GM19463 (cell line): ENCODE results near the gene HIVEP3.
A peak's percentile ranks its signal among the peaks of the same experiment; 100 is the strongest.

Source experiments
- ATAC-seq: cut with Tn5 transposase; IDR thresholded peaks from one replicate; pipeline ENCODE4 v1.9.1; 2021; ENCODE audit warnings: mild to moderate bottlenecking, moderate library complexity; ENCODE audit not compliant: unreplicated experiment

HIVEP3 gene

DNA sequence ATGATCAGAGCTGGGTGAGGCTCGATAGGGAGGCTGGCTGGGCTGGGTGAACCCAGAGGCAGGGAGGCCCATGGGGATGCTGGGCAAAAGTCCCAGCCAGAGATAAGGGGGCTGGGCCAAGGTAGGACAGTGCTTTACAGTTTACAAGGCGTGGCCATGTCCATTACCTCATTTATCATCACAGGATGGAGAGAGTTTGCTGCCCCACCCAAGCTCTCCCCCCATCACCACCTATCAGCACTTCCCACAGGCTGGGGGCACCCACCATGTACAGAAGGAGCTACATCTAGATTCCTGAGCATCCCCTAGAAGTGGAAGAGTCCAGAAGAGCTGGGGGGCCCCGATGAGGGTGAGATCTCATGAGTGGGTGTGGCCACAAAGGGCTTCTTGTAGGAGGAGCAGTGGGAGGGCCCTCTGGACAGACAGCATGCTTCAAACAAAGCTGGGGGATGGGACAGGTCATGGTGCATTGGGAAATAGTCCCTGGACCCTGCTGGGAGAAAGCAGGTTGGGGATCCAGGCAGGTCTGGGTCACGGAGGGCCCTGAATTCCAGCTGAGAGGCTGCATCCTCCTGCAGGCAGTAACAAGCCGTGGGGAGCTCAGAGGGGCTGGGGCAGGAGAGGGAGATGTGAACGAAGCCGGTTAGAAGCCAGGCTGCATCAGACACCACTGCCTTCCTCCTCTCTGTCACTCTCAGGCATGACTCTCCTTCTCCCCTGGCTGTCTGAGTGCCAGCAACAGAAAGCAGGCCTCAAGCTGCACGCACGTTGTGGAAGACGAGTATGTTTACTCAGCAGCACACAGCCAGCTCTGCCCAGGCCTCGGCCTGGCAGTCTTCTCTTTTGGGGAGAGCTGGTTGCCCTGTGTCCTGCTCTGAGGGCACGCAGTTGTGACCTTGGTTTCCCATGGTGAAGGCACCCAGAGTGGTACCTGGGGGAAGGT is 202.3 kb downstream of the HIVEP3 start:
- no peak for ATAC-seq

DNA sequence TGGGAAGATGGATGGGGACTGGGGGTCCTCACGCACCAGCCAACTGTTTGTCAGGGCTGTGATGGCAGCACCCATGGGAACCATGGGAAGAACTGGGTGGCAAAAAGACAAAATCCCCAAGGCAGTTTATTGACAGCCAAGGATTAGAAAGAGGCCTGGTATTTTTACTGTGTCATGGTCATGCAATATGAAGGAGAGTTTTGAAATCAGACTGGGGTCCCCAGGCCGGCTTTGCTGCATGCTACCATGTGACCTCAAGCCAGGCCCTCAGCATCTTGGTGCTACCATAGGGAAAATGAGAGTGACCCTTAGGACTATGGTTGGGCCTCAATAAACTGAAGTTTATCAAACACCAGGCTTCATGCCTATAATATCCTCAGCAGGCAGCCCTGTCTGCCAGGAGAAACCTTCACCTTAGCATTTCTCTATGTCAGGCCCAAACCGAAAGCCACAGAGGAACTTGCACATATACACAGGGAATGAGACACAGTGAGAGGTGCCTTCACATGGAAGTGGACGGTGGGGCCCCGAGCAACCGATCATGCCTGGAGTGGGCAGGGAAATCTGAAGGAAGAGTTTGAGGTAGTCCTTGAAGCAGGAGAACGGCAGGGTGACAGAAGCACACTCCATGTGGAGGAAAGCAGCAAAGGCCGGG is 203.2 kb downstream of the HIVEP3 start:
- no peak for ATAC-seq

DNA sequence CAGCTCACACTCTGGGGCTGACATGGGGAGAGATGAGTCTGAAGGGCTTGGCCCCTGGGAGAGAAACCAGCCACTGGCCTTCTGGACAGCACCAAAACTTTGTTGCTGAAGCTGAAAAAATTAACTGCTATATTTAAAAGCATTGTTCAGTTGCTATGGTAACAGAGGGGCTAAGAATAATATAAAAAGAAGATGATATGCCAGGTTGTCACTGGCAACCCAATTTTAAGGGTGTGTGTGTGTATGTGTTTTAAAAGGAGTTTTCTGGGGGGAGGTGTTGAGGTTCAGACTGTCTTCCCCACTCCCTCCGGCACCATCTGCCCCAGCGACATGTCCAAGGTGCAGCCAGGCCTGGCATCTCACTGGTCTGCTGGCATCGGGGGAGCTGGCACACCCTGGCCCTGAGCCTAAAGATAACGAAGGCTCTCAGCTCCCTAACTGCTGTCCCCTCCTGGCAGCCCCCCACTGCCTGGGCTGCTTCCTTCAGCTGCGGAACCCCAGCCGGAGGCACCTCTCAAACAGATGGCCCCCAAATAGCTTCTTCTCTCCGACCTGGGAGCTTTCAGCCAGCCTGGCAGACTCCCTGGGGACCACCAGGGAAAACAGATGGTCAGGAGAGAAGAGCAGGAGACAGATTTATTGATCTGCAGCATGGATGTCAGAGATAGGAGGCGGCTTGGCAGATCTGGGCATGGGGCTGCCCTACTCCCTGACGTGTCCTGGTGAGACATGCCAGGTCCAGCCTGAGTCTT is 203.9 kb downstream of the HIVEP3 start:
- ATAC-seq: no peak

DNA sequence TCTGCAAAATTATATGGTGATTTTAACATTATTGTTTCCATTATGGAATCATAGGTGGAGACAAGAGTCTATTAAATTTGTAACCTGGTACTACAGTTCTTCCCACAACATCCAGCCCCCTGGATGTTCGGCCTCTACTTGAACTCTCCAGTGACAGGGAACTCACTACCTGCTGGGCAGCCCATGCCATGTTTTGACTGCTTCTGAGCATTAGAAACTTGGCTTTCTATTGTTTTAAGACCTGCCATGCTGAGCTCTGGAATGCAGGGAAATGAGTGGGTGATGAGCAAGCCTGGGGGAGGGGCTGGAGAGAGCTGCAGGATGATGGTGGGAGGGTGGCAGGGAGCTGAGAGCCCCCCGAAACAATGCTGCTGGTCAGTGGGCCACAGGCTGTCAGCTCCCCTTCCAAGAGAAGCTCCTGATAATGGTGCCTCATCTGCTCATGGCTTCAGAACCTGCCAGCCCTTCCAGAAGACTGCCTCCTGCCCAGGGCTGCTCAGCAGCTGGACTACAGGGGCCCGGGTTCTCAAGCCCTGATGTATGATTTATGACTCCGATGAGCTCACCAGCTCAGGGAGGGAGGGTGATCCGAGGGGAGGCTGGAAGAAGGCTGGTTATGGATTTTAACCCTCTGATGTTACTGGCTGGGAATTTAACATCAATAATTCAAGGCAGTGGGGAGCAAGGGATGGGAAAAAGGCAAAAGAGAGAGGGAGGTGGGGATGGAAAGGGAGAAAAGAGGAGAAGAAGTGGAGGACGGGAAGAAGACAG is 205.0 kb downstream of the HIVEP3 start:
- no peak for ATAC-seq

DNA sequence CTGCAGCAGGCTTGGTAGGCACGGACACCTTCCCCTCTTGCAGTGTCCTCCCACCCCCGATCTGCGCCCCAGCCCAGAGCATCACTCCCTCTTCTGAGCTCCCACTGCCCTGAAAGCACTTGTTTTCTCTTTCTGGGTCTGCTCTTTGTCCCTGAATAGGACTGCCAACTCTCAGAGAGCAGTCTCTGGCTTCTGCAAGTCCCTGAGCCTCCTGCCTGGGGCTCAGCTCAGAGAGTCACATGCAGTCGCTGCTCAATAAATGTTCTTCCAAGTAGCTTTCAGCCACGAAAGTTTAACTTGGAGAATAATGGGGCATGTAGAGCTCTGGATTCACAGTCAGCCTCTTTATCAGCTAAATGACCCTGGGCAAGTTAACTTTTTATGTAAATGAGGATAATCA is 205.6 kb downstream of the HIVEP3 start:
- no peak for ATAC-seq

DNA sequence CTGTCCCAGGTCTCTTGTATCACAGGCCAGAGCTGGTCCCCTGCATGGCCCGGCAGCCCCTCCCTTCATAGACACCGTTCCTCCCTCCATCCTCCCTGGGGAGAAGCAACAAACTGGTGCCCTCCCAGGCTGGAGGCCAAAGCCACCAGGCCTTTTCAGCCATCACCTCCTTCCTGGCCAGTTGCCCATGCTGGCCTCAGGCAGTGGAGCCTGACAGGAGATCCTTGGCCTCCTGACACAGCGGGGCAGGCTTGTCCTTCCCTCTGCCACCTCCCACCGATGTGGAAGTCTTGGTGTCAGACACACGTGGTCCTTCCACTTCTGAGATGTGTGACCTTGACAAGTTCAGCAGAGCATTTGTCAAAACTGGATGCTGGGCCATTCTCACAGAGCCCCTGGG is 206.0 kb downstream of the HIVEP3 start:
- no peak for ATAC-seq

DNA sequence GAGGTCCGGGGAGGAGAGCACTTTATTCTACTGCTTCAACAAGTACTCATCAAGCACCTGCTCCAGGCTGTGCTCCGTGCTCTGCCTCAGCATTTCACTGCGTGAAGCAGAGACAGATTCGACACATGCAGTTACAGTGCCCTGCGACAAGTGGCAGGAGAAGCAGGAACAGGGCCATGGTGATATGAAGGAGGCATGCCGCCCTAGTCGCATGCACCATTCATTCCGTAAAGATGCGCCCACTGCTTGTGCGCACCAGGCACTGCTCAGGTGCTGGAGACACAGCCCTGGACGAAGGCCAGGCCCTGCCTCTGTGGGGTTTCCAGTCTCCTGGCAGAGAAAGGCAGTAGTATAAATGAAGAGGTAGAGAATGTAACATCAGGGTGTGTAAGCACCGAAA is 206.6 kb downstream of the HIVEP3 start:
- no peak for ATAC-seq

DNA sequence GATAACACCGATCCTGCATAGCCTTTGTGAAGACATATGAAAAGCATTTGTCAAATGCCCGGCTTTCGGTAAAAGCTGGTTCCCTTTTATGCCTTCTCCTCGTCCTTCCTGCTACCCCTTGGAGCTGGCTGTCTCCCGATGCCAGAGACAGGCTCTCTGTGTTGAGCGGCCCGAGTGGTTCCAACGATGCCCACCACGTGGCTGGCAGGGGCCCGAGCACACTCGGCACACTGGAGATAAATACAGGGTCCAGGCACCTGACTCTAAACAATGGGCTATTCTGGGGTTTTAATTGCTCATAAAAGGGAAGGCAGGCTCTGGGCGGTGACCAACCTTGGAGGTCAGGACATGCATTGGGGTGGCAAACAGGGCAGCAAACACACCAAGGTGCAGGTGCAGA is 207.1 kb downstream of the HIVEP3 start:
- no peak for ATAC-seq

DNA sequence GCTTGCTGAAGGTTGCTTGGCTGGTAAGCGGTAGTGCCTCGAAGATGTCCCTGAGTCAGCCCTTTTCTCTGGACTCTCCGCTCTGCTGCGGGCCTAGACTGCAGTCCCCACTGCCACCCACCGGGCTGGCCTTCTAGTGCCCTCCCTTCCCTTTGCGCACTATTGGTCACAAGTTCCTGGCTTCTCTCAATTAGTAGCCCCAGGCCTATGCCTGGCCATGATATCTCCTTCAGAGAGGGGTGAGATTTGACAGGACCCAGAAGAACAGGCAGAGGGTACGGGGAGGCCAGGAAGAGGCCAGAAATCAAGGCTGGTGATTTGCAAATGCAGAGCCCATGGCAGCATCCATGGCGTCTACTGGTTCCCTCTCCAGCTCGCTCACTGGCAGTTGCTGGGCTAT is 207.7 kb downstream of the HIVEP3 start:
- ATAC-seq: no peak

DNA sequence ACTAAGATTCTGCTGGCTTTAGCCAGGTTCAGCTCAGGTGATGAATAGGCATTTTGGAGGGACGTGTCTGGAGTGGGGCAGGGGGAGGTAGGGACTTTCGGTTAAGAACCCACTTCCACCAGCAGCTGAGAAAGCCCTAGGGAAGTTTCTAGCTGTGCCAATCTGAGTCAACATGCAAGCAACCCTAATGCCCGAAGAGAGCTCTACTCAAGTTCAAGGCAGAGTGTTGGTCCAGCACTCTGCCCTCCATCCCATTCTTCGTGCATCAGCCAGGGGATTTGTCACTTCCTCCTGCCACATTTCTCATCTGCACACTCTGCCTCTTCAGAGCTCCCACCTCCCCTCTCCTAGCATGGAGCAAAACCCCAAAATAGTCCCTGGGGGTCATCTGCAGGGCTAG is 208.8 kb downstream of the HIVEP3 start:
- no peak for ATAC-seq

DNA sequence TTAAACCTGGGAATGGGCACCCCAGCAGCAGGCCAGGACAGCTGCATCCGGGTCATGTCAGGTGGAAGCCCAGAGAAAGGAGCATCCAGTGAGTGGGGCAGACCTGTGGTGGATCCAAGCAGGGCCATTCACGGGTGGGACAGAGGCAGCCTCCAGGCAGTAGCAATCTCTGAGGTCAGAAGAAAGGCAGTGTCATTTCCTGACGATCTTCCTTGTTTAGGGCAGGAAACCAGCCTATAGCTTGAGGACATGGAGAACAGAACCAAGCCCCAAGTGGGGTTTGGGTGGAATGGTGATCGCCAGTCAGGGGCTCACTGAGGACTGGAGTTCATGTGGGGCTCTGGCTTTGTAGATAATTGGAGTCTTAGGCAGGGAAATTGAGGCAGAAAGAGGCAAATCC is 209.4 kb downstream of the HIVEP3 start:
- ATAC-seq: no peak

DNA sequence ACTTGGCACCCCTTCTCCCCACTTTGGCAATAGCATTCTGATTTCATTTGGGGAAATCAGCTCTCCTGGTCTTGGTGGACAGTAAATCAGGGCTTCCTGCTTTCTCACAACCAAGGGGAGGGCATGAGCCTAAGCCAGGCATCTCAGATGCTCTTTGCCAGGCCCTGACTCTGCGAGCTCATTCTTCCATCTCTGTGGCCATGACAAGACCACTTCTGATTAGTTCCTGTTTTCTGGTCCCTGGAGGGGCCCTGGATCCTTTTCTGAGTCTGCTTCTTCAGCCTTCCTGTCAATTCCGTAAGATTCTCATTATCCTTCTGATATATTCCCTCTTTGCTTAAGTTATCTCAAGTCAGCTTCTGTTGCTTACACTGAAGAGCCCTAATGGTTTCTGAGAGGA is 210.4 kb downstream of the HIVEP3 start:
- no peak for ATAC-seq

DNA sequence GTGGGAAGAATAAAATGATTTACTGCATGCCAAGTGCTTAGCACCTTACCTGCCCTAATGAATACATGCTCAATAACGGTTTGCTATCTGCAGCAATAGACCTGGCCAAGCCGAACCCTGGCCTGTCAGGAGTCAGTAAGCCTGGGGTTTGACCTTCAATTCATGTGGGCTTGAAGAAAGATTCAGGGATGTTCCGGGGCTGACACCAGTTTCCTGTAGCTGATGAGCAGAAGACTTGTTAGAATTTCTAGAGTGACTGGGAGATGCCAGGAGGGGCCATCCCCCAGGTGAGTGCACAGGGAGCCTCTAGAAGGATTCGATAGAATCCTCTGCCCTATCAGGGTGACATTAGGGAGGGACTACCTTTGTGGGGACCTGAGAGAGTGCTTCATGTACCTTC is 210.9 kb downstream of the HIVEP3 start:
- no peak for ATAC-seq

DNA sequence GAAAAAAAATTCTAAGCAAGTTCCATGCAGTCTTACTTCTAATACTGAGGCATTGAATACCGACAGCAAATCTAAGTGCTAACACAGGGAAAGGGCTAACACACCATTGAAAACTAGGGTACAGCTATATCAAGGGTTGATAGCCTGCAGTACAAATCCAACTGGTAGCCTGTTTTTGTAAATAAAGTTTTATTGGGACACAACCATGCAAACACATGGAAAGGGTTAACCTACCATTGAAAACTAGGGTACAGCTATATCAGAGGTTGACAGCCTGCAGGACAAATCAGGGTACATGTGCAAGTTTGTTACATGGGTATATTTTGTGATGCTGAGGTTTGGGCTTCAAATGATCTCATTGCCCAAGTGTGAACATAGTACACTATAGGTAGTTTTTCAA is 212.9 kb downstream of the HIVEP3 start:
- ATAC-seq: no peak

DNA sequence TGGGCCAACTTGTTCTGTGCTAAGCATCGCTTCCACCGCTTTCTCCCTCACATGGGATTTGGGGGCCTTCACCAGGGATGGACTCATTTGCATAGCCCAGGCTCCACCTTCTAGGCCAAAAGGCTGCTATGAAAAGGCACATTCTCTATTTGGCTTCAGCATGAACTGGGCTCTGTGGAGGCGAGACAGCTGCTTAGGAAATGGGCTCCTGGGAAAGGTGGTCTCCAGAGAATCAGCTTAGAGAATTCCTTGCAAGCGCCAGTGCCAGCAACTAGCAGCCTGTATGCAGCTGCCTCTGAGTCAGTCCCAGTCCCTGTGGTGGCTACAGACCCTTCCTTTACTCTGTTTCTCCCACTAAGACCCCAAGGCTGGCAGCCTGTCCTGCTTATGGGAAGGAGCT is 214.5 kb downstream of the HIVEP3 start:
- no peak for ATAC-seq

DNA sequence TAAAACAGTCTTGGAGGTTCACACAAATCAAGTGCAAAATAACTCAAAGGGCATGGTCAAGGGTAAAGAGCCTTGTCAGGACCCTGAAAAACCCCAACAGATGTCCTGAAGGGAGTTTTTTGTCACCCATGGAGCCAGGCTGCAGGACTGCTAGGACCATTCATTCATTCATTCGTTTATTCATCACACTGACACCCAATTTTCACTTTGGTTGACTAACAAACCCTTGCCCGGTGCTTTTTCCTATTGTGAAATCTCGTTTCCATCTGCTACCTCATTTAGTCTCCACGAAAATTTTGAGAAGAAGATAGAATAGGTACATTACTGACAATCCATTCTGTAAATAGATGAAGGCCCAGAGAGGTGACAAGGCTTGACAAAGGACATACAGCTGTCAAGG is 216.0 kb downstream of the HIVEP3 start:
- no peak for ATAC-seq

DNA sequence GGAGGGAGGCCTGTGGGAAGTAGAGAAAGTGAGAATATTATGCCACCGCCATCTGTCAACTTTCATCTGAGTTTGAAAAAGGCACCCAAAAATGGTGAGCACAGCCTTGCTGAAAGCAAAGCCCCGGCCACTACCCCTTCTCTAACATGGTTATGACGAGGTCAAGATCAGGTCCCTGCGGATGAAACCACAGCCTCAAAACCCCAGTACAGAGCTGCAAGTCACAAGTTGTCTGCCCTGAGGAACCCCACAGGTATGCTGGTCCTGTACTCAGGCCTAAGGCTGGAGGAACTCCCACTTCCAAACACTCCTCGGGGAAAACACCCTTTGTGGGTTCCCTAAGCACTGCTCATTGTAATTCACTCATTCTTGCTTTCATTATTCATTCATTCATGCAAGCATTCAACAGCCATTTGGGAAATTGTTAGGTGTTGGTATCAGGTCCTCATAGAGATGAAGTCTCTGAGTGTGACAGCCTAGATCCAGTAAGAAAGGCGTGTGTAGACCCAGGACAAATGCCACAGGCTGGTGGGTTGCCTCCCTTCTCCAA is 217.7 kb downstream of the HIVEP3 start:
- no peak for ATAC-seq

DNA sequence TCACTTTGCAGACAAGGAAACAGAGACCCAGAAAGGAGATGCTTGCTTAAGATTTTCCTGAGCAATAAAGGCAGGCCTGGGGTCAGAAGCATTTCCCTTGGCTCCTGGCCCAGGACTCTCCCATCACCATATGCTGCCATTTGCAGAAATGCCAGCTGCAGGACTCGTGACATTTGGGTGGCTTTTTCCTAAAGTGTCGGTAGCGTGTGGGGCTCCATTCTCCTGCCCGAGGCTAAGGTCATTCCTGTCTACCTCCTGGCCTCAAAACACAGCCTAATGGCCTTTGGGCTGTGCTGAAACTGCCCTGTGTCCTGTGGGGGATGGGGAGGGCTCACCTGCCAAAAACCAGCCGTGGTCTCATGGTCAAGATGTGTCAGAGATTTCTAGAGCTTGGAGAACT is 218.1 kb downstream of the HIVEP3 start:
- no peak for ATAC-seq

DNA sequence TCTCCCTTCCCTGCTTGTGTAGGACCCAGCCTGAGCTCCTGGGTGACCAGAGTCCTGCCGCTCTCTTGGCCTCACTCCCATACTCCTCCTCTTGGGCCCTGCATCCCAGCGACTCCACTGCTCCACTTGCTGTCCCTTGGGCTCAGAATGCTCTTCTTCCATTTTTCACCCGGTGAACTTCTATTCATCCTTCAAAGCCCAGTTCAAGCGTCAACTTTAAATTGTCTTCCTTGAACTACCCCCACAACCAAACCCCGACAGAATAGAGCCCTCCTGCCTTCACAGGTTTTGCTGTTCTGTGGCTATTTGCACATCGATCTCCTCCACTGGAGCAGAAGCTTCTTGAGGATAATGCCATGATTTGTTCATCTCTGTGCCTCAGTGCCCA is 218.9 kb downstream of the HIVEP3 start:
- ATAC-seq: no peak

DNA sequence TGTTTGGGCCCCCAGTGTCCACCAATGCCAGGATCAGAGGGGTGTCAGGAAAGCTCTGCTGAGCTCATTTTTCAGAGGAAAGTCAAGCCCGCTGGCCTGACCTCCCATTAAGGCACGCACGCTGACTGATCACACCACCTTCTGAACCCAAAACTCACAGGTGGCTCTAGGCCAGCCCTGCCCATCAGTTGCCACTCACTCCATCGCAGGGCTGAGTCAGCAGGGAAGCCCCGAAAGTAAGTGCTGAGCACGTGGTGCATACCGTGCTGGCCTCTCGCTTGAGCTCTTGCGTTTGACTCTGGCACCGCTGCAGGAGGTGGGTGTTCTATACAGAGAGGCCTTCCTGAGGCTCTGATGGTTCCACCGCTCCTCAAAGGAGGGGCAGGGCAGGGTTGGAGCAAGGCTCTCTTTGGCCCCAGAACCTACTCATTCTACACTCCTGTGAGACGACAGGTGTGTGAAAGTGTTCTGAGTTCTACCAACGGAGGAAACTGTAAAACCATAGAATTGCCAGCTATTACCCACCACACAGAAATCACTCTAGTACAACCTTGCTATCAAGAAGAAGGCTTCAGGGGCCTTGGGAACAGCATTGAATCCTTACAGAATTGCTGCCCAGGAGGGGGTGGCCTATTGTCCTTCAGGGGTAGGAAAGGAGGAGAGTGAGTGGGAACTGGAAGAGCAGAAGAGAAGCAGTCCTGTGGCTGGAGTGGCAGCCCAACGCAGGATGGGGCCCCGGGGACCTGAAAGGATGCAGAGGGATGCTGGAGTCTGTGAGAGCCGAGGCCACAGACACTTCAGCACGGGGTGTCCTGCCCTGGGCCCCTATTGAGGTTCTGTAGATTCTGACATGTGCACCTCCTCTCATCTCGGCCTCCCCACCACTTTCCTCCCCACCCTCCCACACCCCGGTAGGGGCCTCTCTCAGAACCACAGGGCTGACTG is 219.5 kb downstream of the HIVEP3 start:
- ATAC-seq: peak; percentile 87
